Astrocyte (in vitro differentiated cells and primary cell): ENCODE measurements around the gene MGAM2. TPM values are rescaled to one million over a fixed set of nuclear protein-coding genes. Genes with fewer than 3 reads are reported as not detected.

Experiments
- DNase-seq: peaks from one replicate; pipeline ENCODE4 v3.0.0-alpha.2; 2010; ENCODE audit warnings: low read depth
- FAIRE-seq: peaks from 2 replicates; lab custom pipeline; 2011; peaks lifted over from hg19 to GRCh38; lab: Jason Lieb, UNC
- H2AFZ ChIP-seq: 2 replicates; pipeline ENCODE4 v1.6.0; 2012; ENCODE audit warnings: low read depth, low read length, inconsistent platforms
- H3K27ac ChIP-seq: 2 replicates; pipeline ENCODE4 v1.5.1; 2011; ENCODE audit warnings: low read depth, low read length, inconsistent platforms
- H3K27me3 ChIP-seq: 2 replicates; pipeline ENCODE4 v1.6.0; 2011; ENCODE audit warnings: low read length, inconsistent platforms; ENCODE audit not compliant: insufficient read depth
- H3K36me3 ChIP-seq: 2 replicates; pipeline ENCODE4 v1.5.1; 2011; ENCODE audit warnings: low read length, inconsistent platforms; ENCODE audit not compliant: insufficient read depth
- H3K4me1 ChIP-seq: 2 replicates; pipeline ENCODE4 v1.5.1; 2011; ENCODE audit warnings: low read length, inconsistent platforms; ENCODE audit not compliant: insufficient read depth
- H3K4me2 ChIP-seq: 2 replicates; pipeline ENCODE4 v1.6.0; 2012; ENCODE audit warnings: low read length, inconsistent platforms
- H3K4me3 ChIP-seq: 2 replicates; pipeline ENCODE4 v1.5.1; 2011; ENCODE audit warnings: low read depth, mild to moderate bottlenecking, low read length, inconsistent platforms; ENCODE audit not compliant: insufficient read depth
- H3K79me2 ChIP-seq: 2 replicates; pipeline ENCODE4 v1.6.0; 2012; ENCODE audit warnings: mild to moderate bottlenecking, low read length, inconsistent platforms; ENCODE audit not compliant: insufficient read depth
- H3K9ac ChIP-seq: 2 replicates; pipeline ENCODE4 v1.6.0; 2012; ENCODE audit warnings: mild to moderate bottlenecking, low read length, inconsistent platforms
- H3K9me3 ChIP-seq: 2 replicates; pipeline ENCODE4 v1.5.1; 2012; ENCODE audit warnings: low read depth, mild to moderate bottlenecking, low read length, inconsistent platforms; ENCODE audit not compliant: insufficient read depth
- H4K20me1 ChIP-seq: 2 replicates; pipeline ENCODE4 v1.6.0; 2012; ENCODE audit warnings: low read length, inconsistent platforms; ENCODE audit not compliant: insufficient read depth
- H3K27ac Mint-ChIP-seq: one replicate; pipeline ENCODE4 v1.8.0; 2021; ENCODE audit warnings: mild to moderate bottlenecking, mixed read lengths; ENCODE audit not compliant: unreplicated experiment
- H3K27me3 Mint-ChIP-seq: one replicate; pipeline ENCODE4 v1.8.0; 2021; ENCODE audit warnings: low read depth, mixed read lengths; ENCODE audit not compliant: unreplicated experiment
- H3K36me3 Mint-ChIP-seq: one replicate; pipeline ENCODE4 v1.8.0; 2021; ENCODE audit warnings: low read depth, mixed read lengths; ENCODE audit not compliant: unreplicated experiment
- H3K4me1 Mint-ChIP-seq: one replicate; pipeline ENCODE4 v1.8.0; 2021; ENCODE audit warnings: low read depth, mixed read lengths; ENCODE audit not compliant: unreplicated experiment
- H3K4me3 Mint-ChIP-seq: one replicate; pipeline ENCODE4 v1.8.0; 2021; ENCODE audit warnings: mild to moderate bottlenecking, moderate library complexity, mixed read lengths; ENCODE audit not compliant: unreplicated experiment
- H3K9me3 Mint-ChIP-seq: one replicate; pipeline ENCODE4 v1.8.0; 2021; ENCODE audit warnings: mild to moderate bottlenecking, mixed read lengths; ENCODE audit not compliant: unreplicated experiment
- CTCF ChIP-seq: IDR thresholded peaks from 2 replicates; pipeline ENCODE4 v1.5.1; 2011; ENCODE audit warnings: low read depth, mild to moderate bottlenecking, inconsistent platforms, low read length, moderate library complexity; ENCODE audit not compliant: insufficient read depth
- EZH2 ChIP-seq: IDR thresholded peaks from 2 replicates; pipeline ENCODE4 v1.6.1; 2012; ENCODE audit warnings: mild to moderate bottlenecking, low read length, inconsistent platforms; ENCODE audit not compliant: insufficient read depth
- total RNA-seq: library from RNA; stranded (reverse); gene quantifications from 2 replicates; pipeline ENCODE4 v1.2.1, GENCODE V29; 2021

Gene MGAM2
- total RNA-seq, 1 donor from 2014 or later: 0.05 TPM

- H3K4me1 ChIP-seq: no peaks in the 10 kb centered on the region
Measured at GRCh38 chr7:142138996-142139395, 27.5 kb downstream of the MGAM2 start.

GRCh38 chr7:142139597-142140400 is 28.3 kb downstream of the MGAM2 start:
- H3K4me3 Mint-ChIP-seq: no peak overlapping the region

More at GRCh38 chr7:142138996-142139395, 27.5 kb downstream of the MGAM2 start:
- Histone ChIP-seq H2AFZ (no peak overlapping the region), H3K9ac (no peak overlapping the region), H3K4me3 (no peak overlapping the region), H4K20me1 (no peaks in the 10 kb centered on the region), H3K79me2 (no peaks in the 10 kb centered on the region), H3K9me3 (no peaks in the 10 kb centered on the region), H3K36me3 (no peaks in the 10 kb centered on the region), H3K27ac (no peak overlapping the region), H3K4me2 (no peak overlapping the region), H3K27me3 (no peaks in the 10 kb centered on the region)
- DNase-seq (no peak), FAIRE-seq (no peak)
- Mint-ChIP-seq H3K27me3 (no peaks in the 10 kb centered on the region), H3K27ac (no peak overlapping the region), H3K4me3 (no peak overlapping the region), H3K36me3 (no peaks in the 10 kb centered on the region), H3K9me3 (no peaks in the 10 kb centered on the region), H3K4me1 (no peaks in the 10 kb centered on the region)
- TF ChIP-seq EZH2 (no peak), CTCF (no peak)

More at GRCh38 chr7:142139597-142140400, 28.3 kb downstream of the MGAM2 start:
- no peak for FAIRE-seq
- H3K27ac ChIP-seq: no peak overlapping the region
- no peaks in the 10 kb centered on the region for H3K79me2 ChIP-seq
- Mint-ChIP-seq H3K36me3 (no peaks in the 10 kb centered on the region), H3K27me3 (no peaks in the 10 kb centered on the region), H3K9me3 (no peaks in the 10 kb centered on the region), H3K4me1 (no peaks in the 10 kb centered on the region), H3K27ac (no peak overlapping the region)
- no peak overlapping the region for H3K4me2 ChIP-seq
- H3K4me1 ChIP-seq: no peaks in the 10 kb centered on the region
- H3K4me3 ChIP-seq: no peak overlapping the region
- H3K9me3 ChIP-seq: no peaks in the 10 kb centered on the region
- no peak overlapping the region for H3K9ac ChIP-seq
- no peak overlapping the region for H2AFZ ChIP-seq
- no peaks in the 10 kb centered on the region for H3K27me3 ChIP-seq
- H3K36me3 ChIP-seq: no peaks in the 10 kb centered on the region
- TF ChIP-seq EZH2 (no peak), CTCF (no peak)
- no peak for DNase-seq
- no peaks in the 10 kb centered on the region for H4K20me1 ChIP-seq
